ENCODE data around the gene DLK1.

Gene DLK1

GRCh38 chr14:100773331-100774163, 46.9 kb downstream of the DLK1 start:
- no peak for DNase-seq (ENCODE audit: low read depth, low spot score)
- H3K27ac ChIP-seq, result no peak overlapping the region

DNA sequence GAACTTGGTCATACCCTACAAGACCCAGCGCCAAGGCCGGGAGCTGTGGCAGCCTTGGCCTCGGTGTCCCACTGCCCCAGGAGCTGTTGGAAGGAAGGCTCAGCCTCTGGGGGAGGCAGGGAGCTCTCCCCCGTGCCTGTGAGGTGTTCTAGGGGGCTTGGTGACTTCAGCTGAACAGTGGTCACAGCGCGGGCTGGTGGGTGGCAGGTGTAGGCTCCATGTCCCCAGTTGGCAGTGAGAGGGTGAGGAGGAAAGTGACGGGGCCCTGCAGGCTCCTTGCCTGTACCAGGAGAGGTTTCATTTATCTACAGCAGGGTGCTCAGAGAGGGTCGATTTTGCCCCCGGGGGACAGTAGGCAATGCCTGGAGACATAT, 47.5 kb downstream of the DLK1 start:
- no peak for DNase-seq (ENCODE audit: low read depth, low spot score)
- H3K27ac ChIP-seq, result no peak overlapping the region

DNA sequence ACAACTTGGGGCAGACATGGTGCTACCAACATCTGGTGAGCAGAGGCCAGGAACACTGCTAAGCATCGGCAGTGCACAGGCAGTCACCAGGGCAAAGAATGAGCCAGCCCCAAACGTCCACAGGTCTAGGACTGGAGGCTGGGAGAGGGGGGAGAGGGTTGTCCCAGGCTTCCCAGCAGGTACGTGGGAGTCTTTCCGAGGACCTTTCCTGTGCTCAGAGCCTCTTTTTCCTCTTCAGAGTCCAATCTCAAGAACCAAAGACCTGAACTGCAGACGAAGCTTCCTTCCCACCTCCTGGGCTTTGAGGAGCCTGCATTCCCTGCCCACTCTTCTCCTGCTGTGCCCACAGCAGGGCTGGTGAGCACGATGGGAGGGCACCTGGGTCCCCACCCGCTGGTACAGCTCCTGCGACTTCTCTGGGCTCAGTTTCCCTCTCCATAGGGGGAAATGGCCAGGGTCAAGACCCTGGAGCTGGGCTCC, 48.7 kb downstream of the DLK1 start:
- no peak overlapping the region for H3K27ac ChIP-seq
- no peak for DNase-seq (ENCODE audit: low read depth, low spot score)

DNA sequence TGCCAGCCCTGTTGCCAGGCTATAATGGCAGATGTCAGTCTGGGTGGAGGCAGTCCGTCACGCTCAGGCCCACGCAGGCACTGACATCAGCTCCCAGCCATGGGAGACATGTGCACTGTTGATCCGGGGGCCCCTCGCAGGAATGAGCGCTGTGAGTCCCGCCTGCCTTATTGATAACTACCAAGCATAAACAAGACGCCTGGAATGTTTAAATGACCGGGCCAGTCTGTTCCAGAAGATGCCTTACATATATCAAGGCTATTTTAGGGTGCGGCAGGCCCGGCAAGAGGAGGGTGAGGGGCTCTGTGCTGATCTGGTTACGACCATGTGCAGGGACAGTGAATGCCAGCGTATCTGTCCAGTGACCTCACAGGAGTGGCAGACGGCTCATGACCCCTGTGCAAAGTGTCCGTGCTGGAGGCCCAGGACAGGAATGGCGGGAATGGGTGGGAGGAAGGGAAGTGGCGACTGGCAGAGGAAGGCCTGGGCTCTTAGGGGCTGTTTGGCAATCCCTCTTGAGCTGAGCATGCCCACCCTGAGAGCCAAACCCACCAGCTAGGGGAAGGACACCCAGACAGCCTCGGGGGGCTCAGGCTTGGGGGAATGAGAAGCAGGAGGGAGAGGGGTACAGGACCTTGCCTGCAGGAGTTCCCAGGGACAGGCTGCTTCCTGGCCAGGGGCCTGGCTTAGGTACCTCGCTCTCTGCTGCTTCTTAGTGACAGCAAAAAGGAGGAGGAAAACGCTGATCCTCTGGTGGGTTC, 49.3 kb downstream of the DLK1 start:
- no peak overlapping the region for H3K27ac ChIP-seq
- DNase-seq (ENCODE audit: low read depth, low spot score), result no peak

- H3K27ac ChIP-seq, result no peak overlapping the region
- DNase-seq (ENCODE audit: low read depth, low spot score), result no peak
These were observed 50.1 kb downstream of the DLK1 start for GRCh38 chr14:100776681-100777365.

DNA sequence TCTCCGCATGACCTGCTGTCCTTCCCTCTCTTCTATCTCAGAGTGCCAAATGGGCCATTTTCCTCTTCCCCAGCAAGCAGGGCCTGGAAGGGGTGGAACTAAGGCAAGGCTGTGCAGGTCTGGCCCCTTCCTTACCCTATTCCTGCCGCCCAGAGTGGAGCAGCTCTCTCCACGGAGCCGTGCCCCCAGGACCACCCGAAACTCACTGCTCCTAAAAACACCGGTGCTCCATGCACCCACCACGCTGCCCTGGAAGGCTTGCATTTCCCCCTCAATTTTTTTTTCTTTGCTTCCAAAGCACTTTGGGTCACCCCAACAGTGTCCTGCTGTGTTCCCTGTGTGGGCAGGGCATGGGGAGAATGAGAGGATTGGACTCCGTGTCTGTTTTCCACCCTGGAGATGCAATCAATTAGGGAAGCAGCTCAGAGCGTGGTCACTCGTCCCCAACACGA, 50.7 kb downstream of the DLK1 start:
- H3K27ac ChIP-seq, result no peak overlapping the region
- no peak for DNase-seq (ENCODE audit: low read depth, low spot score)

GRCh38 chr14:100777818-100778525, 51.3 kb downstream of the DLK1 start:
- H3K27ac ChIP-seq, result no peak overlapping the region
- DNase-seq (ENCODE audit: low read depth, low spot score), result no peak

DNA sequence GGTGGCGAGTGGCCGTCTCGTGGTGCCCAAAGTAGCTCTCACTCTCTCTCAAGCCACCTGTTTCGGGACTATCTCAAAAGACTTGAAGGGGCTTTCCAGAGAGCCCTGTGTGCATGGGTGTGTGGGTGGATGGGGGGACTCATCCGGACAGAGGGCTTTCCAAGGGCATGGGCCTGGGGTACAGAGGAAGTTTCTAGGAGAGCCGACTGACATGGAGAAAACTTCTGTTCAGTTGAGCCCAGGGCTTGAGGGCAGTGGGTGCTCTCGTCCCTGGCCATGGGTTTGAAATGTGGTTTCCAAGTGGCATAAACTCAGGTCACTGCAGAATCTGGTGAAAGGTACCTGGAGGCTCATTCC, 51.8 kb downstream of the DLK1 start:
- DNase-seq (ENCODE audit: low read depth, low spot score), result no peak
- no peak overlapping the region for H3K27ac ChIP-seq

DNA sequence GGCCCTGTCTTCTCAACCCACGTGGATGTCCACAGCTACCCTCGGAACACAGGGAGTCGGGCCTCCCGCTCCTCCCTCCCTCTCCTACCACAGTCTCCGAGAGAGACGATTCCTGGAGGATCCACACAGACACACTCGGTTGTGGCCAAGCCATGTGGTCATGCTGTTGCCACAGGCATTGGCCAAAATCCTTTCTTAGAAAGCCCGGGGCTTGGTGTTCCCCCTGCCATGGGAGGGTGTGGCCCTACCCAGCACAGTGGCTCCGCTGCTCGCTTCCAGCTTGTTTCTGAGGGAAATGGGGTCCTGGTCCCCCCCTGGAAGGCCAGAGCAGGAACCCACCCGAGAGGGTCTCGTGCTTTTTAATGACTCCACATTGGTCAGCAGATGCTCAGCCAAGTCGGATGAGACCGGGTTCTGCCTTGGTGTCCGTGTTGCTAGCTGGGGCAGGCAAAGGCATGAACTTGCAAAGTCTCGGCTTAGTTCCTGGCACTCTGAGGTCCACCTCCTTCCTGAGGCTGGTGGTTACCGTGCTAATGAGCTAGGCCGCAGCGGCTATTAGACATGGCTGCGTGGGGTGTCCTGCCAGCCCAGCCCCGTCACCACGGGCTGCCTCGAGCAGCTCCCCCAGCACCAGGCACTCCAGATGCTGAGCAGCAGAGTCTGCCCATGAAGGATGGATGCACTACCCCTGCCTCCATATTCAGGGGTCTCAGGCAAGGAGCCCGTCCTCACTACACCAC, 52.4 kb downstream of the DLK1 start:
- no peak overlapping the region for H3K27ac ChIP-seq
- DNase-seq (ENCODE audit: low read depth, low spot score), result no peak

GRCh38 chr14:100779691-100780080, 53.0 kb downstream of the DLK1 start:
- no peak for DNase-seq (ENCODE audit: low read depth, low spot score)
- H3K27ac ChIP-seq, result no peak overlapping the region

DNA sequence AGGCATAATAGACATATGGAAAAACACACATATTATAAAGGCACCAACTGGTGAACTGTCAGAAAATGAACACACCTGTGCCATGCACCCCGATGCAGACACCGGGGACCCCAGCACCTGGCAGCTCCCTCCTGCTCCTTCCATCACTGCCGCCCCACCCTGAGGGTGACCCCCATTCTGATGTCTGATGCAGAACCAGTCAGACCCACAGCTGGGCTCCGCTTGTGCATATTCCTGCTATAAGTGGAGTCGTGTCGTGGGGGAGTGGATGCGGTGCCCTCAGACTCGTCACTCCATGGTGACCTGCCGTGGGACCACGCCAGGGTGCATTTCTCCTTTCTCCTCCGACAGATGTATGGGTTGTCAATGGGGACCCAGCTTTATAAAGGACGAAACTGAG, 53.6 kb downstream of the DLK1 start:
- DNase-seq (ENCODE audit: low read depth, low spot score), result no peak
- no peak overlapping the region for H3K27ac ChIP-seq

DNA sequence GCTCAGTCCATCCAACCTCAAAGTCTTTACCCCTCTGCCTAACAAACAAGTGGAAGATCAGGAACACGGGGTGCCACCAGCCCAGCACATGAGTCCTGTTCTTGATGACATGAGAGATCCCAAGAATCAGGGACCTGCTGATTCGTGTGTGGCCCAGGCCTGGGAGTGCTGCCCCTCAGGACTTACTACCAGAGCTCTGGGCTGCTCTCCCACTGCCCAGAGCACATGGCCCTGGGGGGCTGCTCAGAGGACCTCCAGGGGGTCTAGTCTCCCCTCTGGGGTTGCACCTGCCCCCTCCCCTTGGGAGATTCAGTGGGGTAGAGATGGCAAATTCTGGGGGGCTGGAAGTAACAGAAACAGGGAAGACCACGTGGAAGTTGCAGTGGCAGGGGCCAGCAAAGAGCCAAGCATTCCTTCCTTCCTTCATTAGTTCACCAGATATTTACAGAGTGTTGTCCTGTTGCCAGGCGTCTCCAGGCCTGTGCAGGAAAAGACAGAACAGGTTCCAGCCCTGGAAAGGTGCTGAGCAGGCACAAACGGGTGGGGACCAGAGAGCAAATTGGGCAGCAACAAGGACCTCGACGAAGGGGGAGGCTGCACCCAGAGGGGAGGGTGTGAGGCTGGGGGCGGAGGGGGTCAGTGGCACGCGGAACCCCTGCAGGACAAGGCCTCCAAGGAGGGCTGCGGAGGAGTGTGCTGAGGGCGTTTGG, 54.1 kb downstream of the DLK1 start:
- H3K27ac ChIP-seq, result no peak overlapping the region

DNA sequence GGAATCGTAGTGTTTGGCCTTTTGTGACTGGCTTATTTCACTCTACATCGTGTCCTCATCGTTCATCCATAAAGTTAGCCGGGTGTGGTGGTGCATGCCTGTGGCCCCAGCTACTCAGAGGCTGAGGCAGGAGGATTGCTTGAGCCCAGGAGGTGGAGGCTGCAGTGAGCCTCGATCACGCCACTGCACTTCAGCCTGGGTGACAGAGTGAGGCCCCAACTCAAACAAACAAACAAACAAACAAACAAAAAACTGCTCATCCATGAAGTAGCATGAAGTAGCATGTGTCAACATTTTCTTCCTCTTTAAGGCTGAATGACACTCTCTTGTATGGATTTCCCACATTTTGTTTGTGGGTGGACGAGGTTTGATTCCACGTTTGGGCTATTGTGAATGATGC, 55.3 kb downstream of the DLK1 start:
- no peak for DNase-seq (ENCODE audit: low read depth, low spot score)
- no peak overlapping the region for H3K27ac ChIP-seq

More for the DNA sequence above, 54.1 kb downstream of the DLK1 start:
- DNase-seq (ENCODE audit: low read depth, low spot score), result no peak

GRCh38 chr14:100782516-100783320, 56.0 kb downstream of the DLK1 start:
- no peak overlapping the region for H3K27ac ChIP-seq
- DNase-seq (ENCODE audit: low read depth, low spot score), result no peak

GRCh38 chr14:100783630-100784370, 57.1 kb downstream of the DLK1 start:
- no peak for DNase-seq (ENCODE audit: low read depth, low spot score)
- H3K27ac ChIP-seq, result no peak overlapping the region

GRCh38 chr14:100784523-100785337, 58.0 kb downstream of the DLK1 start:
- H3K27ac ChIP-seq, result no peak overlapping the region
- DNase-seq (ENCODE audit: low read depth, low spot score), result no peak

GRCh38 chr14:100785338-100785615, 58.6 kb downstream of the DLK1 start:
- DNase-seq (ENCODE audit: low read depth, low spot score), result no peak
- no peak overlapping the region for H3K27ac ChIP-seq
